Mucosa of descending colon (tissue), 3 donors: ENCODE data around the gene CSNK1G1. TPM values are rescaled to one million over a fixed set of nuclear protein-coding genes. Genes with fewer than 3 reads are reported as not detected.

Experiments
- ATAC-seq: fragments of 200-7000 bp; cut with Tn5 transposase; one replicate; pipeline ENCODE4 v1.9.1; 2020; ENCODE audit warnings: mild to moderate bottlenecking, moderate library complexity
- DNase-seq, 3 donors: peaks; one replicate each; pipeline ENCODE4 v3.0.0-alpha.2; 2020
- H3K36me3 ChIP-seq: fragments of 200-600 bp; one replicate; pipeline ENCODE4 v1.8.0; 2021; ENCODE audit warnings: low read depth, mild to moderate bottlenecking
- H3K4me1 ChIP-seq: fragments of 200-600 bp; one replicate; pipeline ENCODE4 v1.8.0; 2021; ENCODE audit warnings: low read depth, mild to moderate bottlenecking
- H3K4me3 ChIP-seq: fragments of 200-600 bp; one replicate; pipeline ENCODE4 v1.8.0; 2021; ENCODE audit warnings: mild to moderate bottlenecking
- H3K9me3 ChIP-seq: fragments of 200-600 bp; one replicate; pipeline ENCODE4 v1.8.0; 2021; ENCODE audit warnings: mild to moderate bottlenecking
- CTCF ChIP-seq: fragments of 200-600 bp; IDR thresholded peaks from one replicate; pipeline ENCODE4 v1.8.0; 2022; ENCODE audit warnings: antibody characterized with exemption, mild to moderate bottlenecking
- intact Hi-C, 2 donors: fragments of 100-400 bp; cut with DNase I in 1 of 2; cut with micrococcal nuclease in 1 of 2; formaldehyde crosslinking; loops; one replicate each; pipeline versions ENCODE4 v1.11.0 to v1.11.1; 2022; cut with DNase I, micrococcal nuclease
- total RNA-seq, 3 donors: library from RNA; stranded (reverse); fragmentation: NEBNext Ultra II Directional in 2 of 3; extraction: Animal tissue kit (Norgen Biotek cat#: 25700) in 2 of 3; gene quantifications; one replicate each; pipeline versions ENCODE4 v1.2.1 to v1.2.4, GENCODE V29; 2021 to 2023
- donor health status: DM: no; HTN: no; CAD: no; lungs with moderate emphysema.
- donor health status: DM: no; HTN: no; CAD: no.
- donor health status: DM: no; HTN: yes; CAD: no.

Gene CSNK1G1
- total RNA-seq, 3 donors from 2014 or later: 19.1 to 22.3 (median 22.3) TPM

GRCh38 chr15:64131547-64131946, 224.4 kb downstream of the CSNK1G1 start:
- H3K9me3 ChIP-seq: no peaks in the 10 kb centered on the region
- no peak overlapping the region for H3K4me3 ChIP-seq
- TF ChIP-seq CTCF: no peak
- ATAC-seq: no peak
- peaks cover 31% of the 10 kb centered on the region for H3K36me3 ChIP-seq
- no peak for DNase-seq
- intact Hi-C loops: no loop called here
- no peaks in the 10 kb centered on the region for H3K4me1 ChIP-seq

DNA sequence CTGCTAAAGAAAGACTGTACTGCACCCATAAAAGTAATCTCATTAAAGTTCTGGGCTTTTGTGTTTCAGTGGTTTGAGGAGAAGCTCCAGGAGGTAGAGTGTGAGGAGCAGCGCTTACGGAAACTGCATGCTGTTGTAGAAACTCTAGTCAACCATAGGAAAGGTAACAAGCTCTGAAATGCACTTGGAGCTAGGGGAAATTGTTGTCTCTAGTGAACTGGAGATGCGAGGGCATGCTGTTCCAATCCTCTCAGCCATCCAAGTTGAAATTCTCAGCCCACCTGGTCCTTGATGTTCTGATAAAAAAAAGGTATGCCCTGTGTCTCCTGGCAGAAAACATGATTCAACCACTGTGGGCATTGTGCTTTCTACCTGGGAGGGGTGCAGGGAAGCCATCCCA, 225.8 kb downstream of the CSNK1G1 start:
- TF ChIP-seq CTCF: no peak

GRCh38 chr15:64127521-64128270, 228.3 kb downstream of the CSNK1G1 start:
- no peaks in the 10 kb centered on the region for H3K9me3 ChIP-seq
- DNase-seq (no peak), ATAC-seq (no peak)
- peaks cover 31% of the 10 kb centered on the region for H3K36me3 ChIP-seq
- no peaks in the 10 kb centered on the region for H3K4me1 ChIP-seq
- H3K4me3 ChIP-seq: no peak overlapping the region
- no peak for TF ChIP-seq CTCF
- intact Hi-C loops: no loop called here

More for the DNA sequence above, 225.8 kb downstream of the CSNK1G1 start:
- no peaks in the 10 kb centered on the region for H3K9me3 ChIP-seq
- ATAC-seq (no peak), DNase-seq (no peak)
- no peaks in the 10 kb centered on the region for H3K4me1 ChIP-seq
- peaks cover 31% of the 10 kb centered on the region for H3K36me3 ChIP-seq
- no peak overlapping the region for H3K4me3 ChIP-seq
- intact Hi-C loops: no loop called here

GRCh38 chr15:64125978-64126377, 230.0 kb downstream of the CSNK1G1 start:
- ATAC-seq (no peak), DNase-seq (no peak)
- Histone ChIP-seq H3K4me1 (no peaks in the 10 kb centered on the region), H3K36me3 (peaks cover 30% of the 10 kb centered on the region), H3K4me3 (no peak overlapping the region), H3K9me3 (no peaks in the 10 kb centered on the region)
- intact Hi-C loops: no loop called here
- no peak for TF ChIP-seq CTCF

DNA sequence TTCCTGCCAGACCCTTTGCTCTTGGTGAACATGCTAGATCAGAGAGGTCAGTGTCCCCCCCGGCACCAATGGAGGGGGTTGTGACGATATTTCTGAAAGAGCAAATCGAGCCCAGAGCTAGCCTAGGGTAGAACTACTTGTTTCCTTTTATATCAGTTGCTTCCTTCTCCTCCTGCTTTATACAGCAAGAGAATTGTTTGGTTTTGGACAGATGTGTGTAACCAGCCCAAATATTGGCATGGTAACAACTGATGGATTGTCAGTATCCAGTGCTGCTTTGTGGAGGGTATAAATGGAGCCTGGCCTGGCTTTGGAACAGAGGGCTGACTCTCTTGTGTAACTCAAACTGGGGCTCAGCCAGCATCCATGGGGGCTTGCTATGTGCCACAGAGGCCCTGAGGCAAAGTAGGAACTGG, 233.0 kb downstream of the CSNK1G1 start:
- intact Hi-C loops: no loop called here
- no peak overlapping the region for H3K4me3 ChIP-seq
- no peak for TF ChIP-seq CTCF
- DNase-seq (no peak), ATAC-seq (no peak)
- peaks cover 18% of the 10 kb centered on the region for H3K36me3 ChIP-seq
- H3K9me3 ChIP-seq: no peaks in the 10 kb centered on the region
- H3K4me1 ChIP-seq: no peaks in the 10 kb centered on the region
